Neural cell (in vitro differentiated cells): ENCODE results near the gene KIAA1191. TPM values are rescaled to one million over a fixed set of nuclear protein-coding genes. Genes with fewer than 3 reads are reported as not detected.

Source experiments
- H2AFZ ChIP-seq: fragments of 200-600, 300-800 bp; sonication (generic), shearing (Covaris generic); 2 replicates; pipeline ENCODE4 v1.6.0; 2014; ENCODE audit warnings: low read depth, mild to moderate bottlenecking, antibody characterized with exemption, low read length, moderate library complexity
- H3F3A ChIP-seq: fragments of 200-600 bp; shearing (Covaris generic); 2 replicates; pipeline ENCODE4 v1.6.1; 2016; ENCODE audit warnings: mild to moderate bottlenecking, moderate library complexity, mixed read lengths, antibody characterized with exemption, low read length; ENCODE audit not compliant: insufficient read depth, poor library complexity, severe bottlenecking
- H3K27ac ChIP-seq: fragments of 200-600, 300-800 bp; sonication (generic), shearing (Covaris generic); 2 replicates; pipeline ENCODE4 v1.5.1; 2014; ENCODE audit warnings: mild to moderate bottlenecking, low read length, moderate library complexity
- H3K27me3 ChIP-seq: fragments of 300-800, 200-600 bp; sonication (generic), shearing (Covaris generic); 2 replicates; pipeline ENCODE4 v1.6.0; 2014; ENCODE audit warnings: mild to moderate bottlenecking, low read depth, low read length, moderate library complexity; ENCODE audit not compliant: insufficient read depth
- H3K36me3 ChIP-seq: fragments of 300-800, 200-600 bp; sonication (generic), shearing (Covaris generic); 2 replicates; pipeline ENCODE4 v1.5.1; 2014; ENCODE audit warnings: mild to moderate bottlenecking, antibody characterized with exemption, low read length, moderate library complexity; ENCODE audit not compliant: insufficient read depth
- H3K4me2 ChIP-seq: fragments of 300-800, 200-600 bp; sonication (generic), shearing (Covaris generic); 2 replicates; pipeline ENCODE4 v1.6.0; 2014; ENCODE audit warnings: mild to moderate bottlenecking, low read length
- H3K4me3 ChIP-seq: fragments of 300-800, 200-600 bp; sonication (generic), shearing (Covaris generic); 2 replicates; pipeline ENCODE4 v1.5.1; 2014; ENCODE audit warnings: mild to moderate bottlenecking, low read length, moderate library complexity
- H3K79me2 ChIP-seq: fragments of 200-600 bp; shearing (Covaris generic); replicated peaks from 2 replicates; pipeline ENCODE4 v1.6.0; 2014; ENCODE audit warnings: mild to moderate bottlenecking, low read length, moderate library complexity; ENCODE audit not compliant: insufficient read depth
- H3K9ac ChIP-seq: fragments of 300-800, 200-600 bp; sonication (generic), shearing (Covaris generic); 2 replicates; pipeline ENCODE4 v1.6.1; 2016; ENCODE audit warnings: mild to moderate bottlenecking, low read length, mixed read lengths
- H3K9me2 ChIP-seq: fragments of 200-600 bp; shearing (Covaris generic); 2 replicates; pipeline ENCODE4 v1.6.1; 2016; ENCODE audit warnings: mild to moderate bottlenecking, low read length, mixed read lengths; ENCODE audit not compliant: insufficient read depth
- H3K9me3 ChIP-seq: fragments of 200-600, 300-800 bp; sonication (generic), shearing (Covaris generic); 2 replicates; pipeline ENCODE4 v1.6.1; 2016; ENCODE audit warnings: mild to moderate bottlenecking, mixed run types, low read length, moderate library complexity, mixed read lengths
- H4K20me1 ChIP-seq: fragments of 200-600 bp; shearing (Covaris generic); 2 replicates; pipeline ENCODE4 v1.6.1; 2016; ENCODE audit warnings: mild to moderate bottlenecking, mixed run types; ENCODE audit not compliant: insufficient read depth
- CTCF ChIP-seq: fragments of 450-650 bp; IDR thresholded peaks from 2 replicates; pipeline ENCODE4 v1.5.1; 2014; ENCODE audit warnings: antibody characterized with exemption, mild to moderate bottlenecking, moderate library complexity; ENCODE audit not compliant: poor library complexity, severe bottlenecking
- MXI1 ChIP-seq: fragments of 450-650 bp; conservative IDR thresholded peaks from 2 replicates; pipeline ENCODE4 v1.6.1; 2014; ENCODE audit warnings: antibody characterized with exemption, mild to moderate bottlenecking; ENCODE audit not compliant: poor library complexity, severe bottlenecking
- POLR2AphosphoS5 ChIP-seq: IDR thresholded peaks from 2 replicates; pipeline ENCODE4 v1.6.1; 2012
- REST ChIP-seq: IDR thresholded peaks from 2 replicates; pipeline ENCODE4 v1.6.1; 2012; ENCODE audit warnings: borderline replicate concordance
- polyA plus RNA-seq: library from polyadenylated mRNA; depleted of rRNA; stranded (reverse); fragments of >200 nt; gene quantifications from 2 replicates; pipeline ENCODE4 v1.2.3, GENCODE V29; 2014

KIAA1191 gene
- polyA plus RNA-seq, 1 donor from 2014 or later = 137 TPM

GRCh38 chr5:176364765-176365350, 3.3 kb upstream of the KIAA1191 start:
- Histone ChIP-seq H4K20me1 (no peaks in the 10 kb centered on the region), H3K4me3 (peak overlapping the region; percentile 97), H3K4me2 (peak overlapping the region; percentile 59), H3K9me3 (no peaks in the 10 kb centered on the region), H2AFZ (peak overlapping the region; percentile 60), H3K79me2 (peaks cover 14% of the 10 kb centered on the region), H3K36me3 (no peaks in the 10 kb centered on the region), H3K9ac (peak overlapping the region; percentile 87), H3K27ac (peak overlapping the region; percentile 8), H3F3A (no peaks in the 10 kb centered on the region), H3K9me2 (no peaks in the 10 kb centered on the region), H3K27me3 (no peaks in the 10 kb centered on the region)
- TF ChIP-seq REST = no peak
- TF ChIP-seq CTCF = peak; percentile 8

GRCh38 chr5:176362233-176362490, 598 bp upstream of the KIAA1191 start:
- H3F3A ChIP-seq = no peaks in the 10 kb centered on the region
- H3K9ac ChIP-seq = peak overlapping the region; percentile 95
- H3K36me3 ChIP-seq = no peaks in the 10 kb centered on the region
- no peak overlapping the region for H3K4me2 ChIP-seq
- no peaks in the 10 kb centered on the region for H3K27me3 ChIP-seq
- TF ChIP-seq MXI1 (no peak), POLR2AphosphoS5 (no peak), REST (no peak)
- no peaks in the 10 kb centered on the region for H3K9me2 ChIP-seq
- H3K27ac ChIP-seq = no peak overlapping the region
- peak overlapping the region; percentile 98 for H3K4me3 ChIP-seq
- no peaks in the 10 kb centered on the region for H3K9me3 ChIP-seq
- peaks cover 32% of the 10 kb centered on the region for H3K79me2 ChIP-seq
- H4K20me1 ChIP-seq = no peaks in the 10 kb centered on the region
- H2AFZ ChIP-seq = peak overlapping the region; percentile 95
